ENCODE results near the gene HOPX. TPM values are rescaled to one million over a fixed set of nuclear protein-coding genes. Genes with fewer than 3 reads are reported as not detected.
"Not testable (repeated sequence)": the region's sequence is repeated elsewhere in the genome, so short reads cannot be mapped to it uniquely, and the experiment has no call there.

Gene HOPX
- total RNA-seq, 1 donor from 2014 or later = 2.6 TPM

DNA sequence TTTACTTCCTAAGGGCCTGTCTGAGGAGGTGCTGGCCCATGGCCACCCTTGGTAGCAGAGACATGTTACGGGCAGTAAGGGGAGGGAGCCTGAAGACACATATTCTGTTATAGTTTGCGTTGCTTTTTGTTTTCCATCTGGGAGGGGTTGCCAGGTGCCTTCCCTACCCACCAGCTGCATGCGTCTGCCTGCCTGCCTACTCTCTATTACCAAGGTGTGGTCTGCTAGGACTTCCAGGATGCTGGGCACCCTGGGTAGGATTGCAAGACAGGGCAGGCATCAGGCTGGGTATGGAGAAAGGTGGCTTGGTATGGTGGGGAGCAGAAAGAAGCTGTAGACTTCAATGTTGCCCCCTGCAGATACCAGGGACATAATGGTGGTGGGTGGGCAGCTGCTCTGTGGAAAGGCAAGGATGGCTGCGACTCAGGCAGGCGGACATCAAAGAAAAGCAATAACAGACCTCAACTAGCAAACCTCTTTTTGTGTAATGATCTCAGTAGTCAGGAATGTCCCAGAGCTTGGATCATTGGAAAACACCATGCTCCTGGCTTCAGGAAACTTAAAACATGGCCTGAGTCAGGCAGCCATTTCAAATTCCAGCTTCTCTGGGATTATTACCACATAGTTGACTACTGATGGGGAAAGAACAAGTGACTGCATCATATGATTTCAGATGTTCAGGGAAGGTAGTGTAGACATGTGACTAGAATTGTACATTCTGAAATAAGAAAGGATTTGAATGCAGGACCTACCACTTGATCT, 67.8 kb downstream of the HOPX start:
- Mint-ChIP-seq H3K9me3 (no peaks in the 10 kb centered on the region), H3K4me1 (peaks cover 3% of the 10 kb centered on the region), H3K27ac (no peak overlapping the region), H3K27me3 (ENCODE audit: insufficient read depth, low read depth) (peaks cover 6% of the 10 kb centered on the region), H3K4me3 (no peak overlapping the region), H3K36me3 (no peaks in the 10 kb centered on the region)
- Histone ChIP-seq H3K27ac (no peak overlapping the region), H3K36me3 (no peaks in the 10 kb centered on the region), H3K9me3 (ENCODE audit: low read depth) (no peaks in the 10 kb centered on the region), H3K79me2 (ENCODE audit: low read depth) (no peaks in the 10 kb centered on the region), H2AFZ (replicated peaks) (peak overlapping the region; percentile 13), H3K4me2 (no peak overlapping the region), H3K4me3 (no peak overlapping the region), H4K20me1 (ENCODE audit: low read depth) (no peaks in the 10 kb centered on the region), H3F3A (ENCODE audit: low read depth) (no peaks in the 10 kb centered on the region), H3K27me3 (no peaks in the 10 kb centered on the region), H3K9ac (no peak overlapping the region), H3K4me1 (peaks cover 6% of the 10 kb centered on the region)
- TF ChIP-seq, protein P1, sequence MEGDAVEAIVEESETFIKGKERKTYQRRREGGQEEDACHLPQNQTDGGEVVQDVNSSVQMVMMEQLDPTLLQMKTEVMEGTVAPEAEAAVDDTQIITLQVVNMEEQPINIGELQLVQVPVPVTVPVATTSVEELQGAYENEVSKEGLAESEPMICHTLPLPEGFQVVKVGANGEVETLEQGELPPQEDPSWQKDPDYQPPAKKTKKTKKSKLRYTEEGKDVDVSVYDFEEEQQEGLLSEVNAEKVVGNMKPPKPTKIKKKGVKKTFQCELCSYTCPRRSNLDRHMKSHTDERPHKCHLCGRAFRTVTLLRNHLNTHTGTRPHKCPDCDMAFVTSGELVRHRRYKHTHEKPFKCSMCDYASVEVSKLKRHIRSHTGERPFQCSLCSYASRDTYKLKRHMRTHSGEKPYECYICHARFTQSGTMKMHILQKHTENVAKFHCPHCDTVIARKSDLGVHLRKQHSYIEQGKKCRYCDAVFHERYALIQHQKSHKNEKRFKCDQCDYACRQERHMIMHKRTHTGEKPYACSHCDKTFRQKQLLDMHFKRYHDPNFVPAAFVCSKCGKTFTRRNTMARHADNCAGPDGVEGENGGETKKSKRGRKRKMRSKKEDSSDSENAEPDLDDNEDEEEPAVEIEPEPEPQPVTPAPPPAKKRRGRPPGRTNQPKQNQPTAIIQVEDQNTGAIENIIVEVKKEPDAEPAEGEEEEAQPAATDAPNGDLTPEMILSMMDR (IDR thresholded peaks at IDR 0.05) = no peak
- DNase-seq (ENCODE audit: low spot score) = no peak

DNA sequence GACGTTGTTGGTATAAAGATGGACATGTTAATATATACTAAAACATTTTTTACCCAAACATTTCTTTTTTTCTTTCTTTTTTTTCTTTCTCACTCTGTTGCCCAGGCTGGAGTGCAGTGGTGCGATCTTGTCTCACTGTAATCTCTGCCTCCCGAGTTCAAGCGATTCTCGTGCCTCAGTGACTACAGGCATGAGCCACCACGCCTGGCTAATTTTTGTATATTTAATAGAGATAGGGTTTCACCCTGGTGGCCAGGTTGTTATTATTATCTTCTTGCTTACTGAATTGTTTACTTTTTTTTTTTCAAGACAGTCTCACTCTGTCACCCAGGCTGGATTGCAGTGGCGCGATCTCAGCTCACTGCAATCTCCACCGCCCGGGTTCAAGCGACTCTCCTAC, 68.8 kb downstream of the HOPX start:
- H3K27me3 ChIP-seq = no peaks in the 10 kb centered on the region
- H3K36me3 Mint-ChIP-seq = no peaks in the 10 kb centered on the region
- H4K20me1 ChIP-seq (ENCODE audit: low read depth) = no peaks in the 10 kb centered on the region
- H3K27ac Mint-ChIP-seq = no peak overlapping the region
- no peak overlapping the region for H3K4me3 ChIP-seq
- H3K9me3 Mint-ChIP-seq = no peaks in the 10 kb centered on the region
- no peak overlapping the region for H2AFZ ChIP-seq (replicated peaks)
- H3K27me3 Mint-ChIP-seq (ENCODE audit: insufficient read depth, low read depth) = peaks cover 6% of the 10 kb centered on the region
- H3K9ac ChIP-seq = no peak overlapping the region
- no peaks in the 10 kb centered on the region for H3K36me3 ChIP-seq
- no peaks in the 10 kb centered on the region for H3K9me3 ChIP-seq (ENCODE audit: low read depth)
- no peaks in the 10 kb centered on the region for H3F3A ChIP-seq (ENCODE audit: low read depth)
- no peak overlapping the region for H3K4me2 ChIP-seq
- H3K4me1 Mint-ChIP-seq = peaks cover 3% of the 10 kb centered on the region
- H3K4me3 Mint-ChIP-seq = no peak overlapping the region
- no peak for DNase-seq (ENCODE audit: low spot score)
- TF ChIP-seq, protein P1 (IDR thresholded peaks at IDR 0.05) = no peak
- no peak for TF ChIP-seq EZH2 (IDR thresholded peaks at IDR 0.05)
- TF ChIP-seq EZH2phosphoT487 (IDR thresholded peaks at IDR 0.05) = no peak
- no peaks in the 10 kb centered on the region for H3K79me2 ChIP-seq (ENCODE audit: low read depth)
- no peak overlapping the region for H3K27ac ChIP-seq
- peaks cover 6% of the 10 kb centered on the region for H3K4me1 ChIP-seq

DNA sequence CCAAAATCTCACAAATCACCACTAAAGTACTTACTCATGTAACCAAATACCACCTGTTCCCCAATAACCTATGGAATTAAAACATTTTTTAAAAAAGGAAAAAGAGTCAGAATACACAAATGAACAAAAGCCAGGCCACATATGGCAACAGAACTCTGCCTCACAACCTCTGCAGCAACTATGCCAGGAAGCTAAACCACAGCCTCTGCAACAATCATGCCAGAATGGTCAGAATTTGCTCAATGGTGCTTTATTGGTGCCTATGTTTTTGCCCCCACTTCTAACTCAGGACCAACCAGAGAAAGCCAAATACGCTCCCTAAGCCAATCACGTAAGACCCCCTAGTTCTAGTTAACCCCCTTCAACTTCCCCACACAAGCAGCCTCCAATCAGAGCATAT, 69.6 kb downstream of the HOPX start:
- no peak for TF ChIP-seq EZH2phosphoT487 (IDR thresholded peaks at IDR 0.05)
- TF ChIP-seq EZH2 (IDR thresholded peaks at IDR 0.05) = no peak
- TF ChIP-seq, protein P1 (IDR thresholded peaks at IDR 0.05) = no peak
- no peak overlapping the region for H3K4me3 ChIP-seq
- H3K4me3 Mint-ChIP-seq = no peak overlapping the region
- no peak overlapping the region for H3K4me2 ChIP-seq
- H3K27me3 ChIP-seq = no peaks in the 10 kb centered on the region
- no peak overlapping the region for H3K9ac ChIP-seq
- no peak for DNase-seq (ENCODE audit: low spot score)
- peaks cover 6% of the 10 kb centered on the region for H3K4me1 ChIP-seq
- H3K9me3 Mint-ChIP-seq = peaks cover 2% of the 10 kb centered on the region
- H3K79me2 ChIP-seq (ENCODE audit: low read depth) = no peaks in the 10 kb centered on the region
- H3K27me3 Mint-ChIP-seq (ENCODE audit: insufficient read depth, low read depth) = peaks cover 6% of the 10 kb centered on the region
- H3K27ac Mint-ChIP-seq = no peak overlapping the region
- peak overlapping the region; percentile 63 for H2AFZ ChIP-seq (replicated peaks)
- no peaks in the 10 kb centered on the region for H3K36me3 ChIP-seq
- no peaks in the 10 kb centered on the region for H3K36me3 Mint-ChIP-seq
- H3K27ac ChIP-seq = no peak overlapping the region
- H3F3A ChIP-seq (ENCODE audit: low read depth) = no peaks in the 10 kb centered on the region
- no peaks in the 10 kb centered on the region for H4K20me1 ChIP-seq (ENCODE audit: low read depth)
- H3K9me3 ChIP-seq (ENCODE audit: low read depth) = no peaks in the 10 kb centered on the region
- H3K4me1 Mint-ChIP-seq = peaks cover 3% of the 10 kb centered on the region

DNA sequence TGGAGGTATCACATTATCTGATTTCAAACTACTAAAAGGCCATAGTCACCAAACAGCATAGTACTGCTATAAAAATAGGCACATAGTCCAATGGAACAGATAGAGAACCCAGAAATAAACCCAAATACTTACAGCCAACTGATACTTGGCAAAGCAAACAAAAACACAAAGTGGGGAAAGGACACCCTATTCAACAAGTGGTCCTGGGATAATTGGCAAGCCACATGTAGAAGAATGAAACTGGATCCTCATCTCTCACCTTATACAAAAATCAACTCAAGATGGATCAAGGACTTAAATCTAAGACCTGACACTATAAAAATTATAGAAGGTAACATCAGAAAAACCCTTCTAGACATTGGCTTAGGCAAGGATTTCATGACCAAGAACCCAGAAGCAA, 70.9 kb downstream of the HOPX start:
- H3F3A ChIP-seq (ENCODE audit: low read depth); H3K27ac ChIP-seq; H3K79me2 ChIP-seq (ENCODE audit: low read depth); H3K9me3 ChIP-seq (ENCODE audit: low read depth); H3K36me3 Mint-ChIP-seq; H3K4me3 Mint-ChIP-seq; H3K27me3 ChIP-seq; H3K4me3 ChIP-seq; H3K4me1 Mint-ChIP-seq; H4K20me1 ChIP-seq (ENCODE audit: low read depth); H3K27ac Mint-ChIP-seq; H3K9me3 Mint-ChIP-seq; DNase-seq (ENCODE audit: low spot score); H2AFZ ChIP-seq (replicated peaks); H3K27me3 Mint-ChIP-seq (ENCODE audit: insufficient read depth, low read depth); H3K36me3 ChIP-seq; H3K4me2 ChIP-seq; H3K9ac ChIP-seq: not testable (repeated sequence)
- peaks cover 17% of the 10 kb centered on the region for H3K4me1 ChIP-seq

All from neural progenitor cell (in vitro differentiated cells).